Neural progenitor cell (in vitro differentiated cells): Measurements from ENCODE around the gene KCNE5. TPM values are rescaled to one million over a fixed set of nuclear protein-coding genes. Genes with fewer than 3 reads are reported as not detected.
"Not testable (repeated sequence)": the region's sequence is repeated elsewhere in the genome, so short reads cannot be mapped to it uniquely, and the experiment has no call there.

ENCODE experiments used
- DNase-seq: peaks from one replicate; pipeline ENCODE4 v3.0.0-alpha.2; 2016; ENCODE audit warnings: low spot score
- H2AFZ ChIP-seq: fragments of 200-600 bp; sonication (generic); replicated peaks from 2 replicates; pipeline ENCODE4 v1.6.1; 2016; ENCODE audit warnings: antibody characterized with exemption
- H3F3A ChIP-seq: fragments of 200-600 bp; sonication (generic); 2 replicates; pipeline ENCODE4 v1.6.1; 2016; ENCODE audit warnings: antibody characterized with exemption, low read depth
- H3K27ac ChIP-seq: fragments of 200-600 bp; sonication (generic); 2 replicates; pipeline ENCODE4 v1.5.1; 2016; ENCODE audit warnings: mild to moderate bottlenecking
- H3K27me3 ChIP-seq: fragments of 200-600 bp; sonication (generic); 2 replicates; pipeline ENCODE4 v1.6.1; 2016; ENCODE audit warnings: mild to moderate bottlenecking, moderate library complexity
- H3K36me3 ChIP-seq: fragments of 200-600 bp; sonication (generic); 2 replicates; pipeline ENCODE4 v1.5.1; 2016
- H3K4me1 ChIP-seq: fragments of 200-600 bp; sonication (generic); 2 replicates; pipeline ENCODE4 v1.6.1; 2016; ENCODE audit warnings: mixed run types
- H3K4me2 ChIP-seq: fragments of 200-600 bp; sonication (generic); 2 replicates; pipeline ENCODE4 v1.6.1; 2016
- H3K4me3 ChIP-seq: fragments of 200-600 bp; sonication (generic); 2 replicates; pipeline ENCODE4 v1.5.1; 2016
- H3K79me2 ChIP-seq: fragments of 200-600 bp; sonication (generic); 2 replicates; pipeline ENCODE4 v1.6.1; 2016; ENCODE audit warnings: low read depth
- H3K9ac ChIP-seq: fragments of 200-600 bp; sonication (generic); 2 replicates; pipeline ENCODE4 v1.6.1; 2016
- H3K9me3 ChIP-seq: fragments of 200-600 bp; sonication (generic); 2 replicates; pipeline ENCODE4 v1.5.1; 2016; ENCODE audit warnings: low read depth
- H4K20me1 ChIP-seq: fragments of 200-600 bp; sonication (generic); 2 replicates; pipeline ENCODE4 v1.6.1; 2016; ENCODE audit warnings: low read depth
- H3K27ac Mint-ChIP-seq: 3 replicates; pipeline ENCODE4 v1.8.0; 2021; ENCODE audit warnings: mixed read lengths
- H3K27me3 Mint-ChIP-seq: 2 replicates; pipeline ENCODE4 v1.8.0; 2022; ENCODE audit warnings: low read depth, mild to moderate bottlenecking, inconsistent platforms, moderate library complexity, mixed read lengths; ENCODE audit not compliant: insufficient read depth
- H3K36me3 Mint-ChIP-seq: 3 replicates; pipeline ENCODE4 v1.8.0; 2021; ENCODE audit warnings: mixed read lengths
- H3K4me1 Mint-ChIP-seq: 3 replicates; pipeline ENCODE4 v1.8.0; 2021; ENCODE audit warnings: mixed read lengths
- H3K4me3 Mint-ChIP-seq: 3 replicates; pipeline ENCODE4 v1.8.0; 2021; ENCODE audit warnings: mild to moderate bottlenecking, moderate library complexity, mixed read lengths
- H3K9me3 Mint-ChIP-seq: 3 replicates; pipeline ENCODE4 v1.8.0; 2020; ENCODE audit warnings: mixed read lengths
- EZH2 ChIP-seq: fragments of 200-600 bp; sonication (generic); IDR thresholded peaks from 2 replicates; pipeline ENCODE4 v1.6.1; 2017; ENCODE audit warnings: antibody characterized with exemption, mild to moderate bottlenecking, moderate library complexity
- EZH2phosphoT487 ChIP-seq: fragments of 200-600 bp; sonication (generic); IDR thresholded peaks from 2 replicates; pipeline ENCODE4 v1.6.1; 2017; ENCODE audit warnings: antibody characterized with exemption
- total RNA-seq: library from RNA; depleted of rRNA; stranded (reverse); fragments of >200 nt; gene quantifications from 2 replicates; pipeline ENCODE4 v1.2.3, GENCODE V29; 2015; ENCODE audit warnings: low replicate concordance
- TF ChIP-seq, protein P1 (sequence below): fragments of 200-600 bp; sonication (generic); IDR thresholded peaks from 2 replicates; pipeline ENCODE4 v1.5.1; 2017; ENCODE audit warnings: antibody characterized with exemption, mild to moderate bottlenecking

The KCNE5 gene
- total RNA-seq, 1 donor from 2014 or later = 1.3 TPM

DNA sequence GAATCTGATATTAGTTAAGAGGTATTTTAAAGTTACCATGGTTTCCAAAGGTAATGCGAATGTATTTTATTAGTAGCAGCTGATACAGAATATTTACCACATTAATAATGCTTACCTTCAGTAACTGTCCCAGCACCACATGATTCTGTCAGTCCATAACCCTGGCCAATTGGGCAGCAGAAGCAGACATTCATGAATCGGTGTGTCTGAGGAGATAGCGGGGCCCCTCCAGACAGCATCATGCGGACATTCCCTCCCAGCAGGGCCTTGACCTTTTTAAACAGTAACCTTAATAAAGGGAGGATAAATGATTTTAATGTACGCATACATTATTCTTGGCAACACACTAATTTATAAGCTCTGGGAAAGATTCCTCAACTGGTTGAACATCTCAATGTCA lies 43.0 kb upstream of the KCNE5 start:
- no peaks in the 10 kb centered on the region for H3K36me3 ChIP-seq
- H3F3A ChIP-seq = no peaks in the 10 kb centered on the region
- H3K4me3 ChIP-seq = no peak overlapping the region
- no peaks in the 10 kb centered on the region for H3K9me3 ChIP-seq
- Mint-ChIP-seq H3K9me3 (peaks cover 9% of the 10 kb centered on the region), H3K27ac (no peak overlapping the region), H3K36me3 (peaks cover 56% of the 10 kb centered on the region), H3K4me1 (no peaks in the 10 kb centered on the region), H3K4me3 (no peak overlapping the region), H3K27me3 (no peaks in the 10 kb centered on the region)
- no peak overlapping the region for H3K4me2 ChIP-seq
- H2AFZ ChIP-seq = no peak overlapping the region
- no peak overlapping the region for H3K9ac ChIP-seq
- H4K20me1 ChIP-seq = no peaks in the 10 kb centered on the region
- no peaks in the 10 kb centered on the region for H3K27me3 ChIP-seq
- TF ChIP-seq, protein P1, sequence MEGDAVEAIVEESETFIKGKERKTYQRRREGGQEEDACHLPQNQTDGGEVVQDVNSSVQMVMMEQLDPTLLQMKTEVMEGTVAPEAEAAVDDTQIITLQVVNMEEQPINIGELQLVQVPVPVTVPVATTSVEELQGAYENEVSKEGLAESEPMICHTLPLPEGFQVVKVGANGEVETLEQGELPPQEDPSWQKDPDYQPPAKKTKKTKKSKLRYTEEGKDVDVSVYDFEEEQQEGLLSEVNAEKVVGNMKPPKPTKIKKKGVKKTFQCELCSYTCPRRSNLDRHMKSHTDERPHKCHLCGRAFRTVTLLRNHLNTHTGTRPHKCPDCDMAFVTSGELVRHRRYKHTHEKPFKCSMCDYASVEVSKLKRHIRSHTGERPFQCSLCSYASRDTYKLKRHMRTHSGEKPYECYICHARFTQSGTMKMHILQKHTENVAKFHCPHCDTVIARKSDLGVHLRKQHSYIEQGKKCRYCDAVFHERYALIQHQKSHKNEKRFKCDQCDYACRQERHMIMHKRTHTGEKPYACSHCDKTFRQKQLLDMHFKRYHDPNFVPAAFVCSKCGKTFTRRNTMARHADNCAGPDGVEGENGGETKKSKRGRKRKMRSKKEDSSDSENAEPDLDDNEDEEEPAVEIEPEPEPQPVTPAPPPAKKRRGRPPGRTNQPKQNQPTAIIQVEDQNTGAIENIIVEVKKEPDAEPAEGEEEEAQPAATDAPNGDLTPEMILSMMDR = no peak
- TF ChIP-seq EZH2phosphoT487 = no peak
- TF ChIP-seq EZH2 = no peak
- no peaks in the 10 kb centered on the region for H3K4me1 ChIP-seq
- no peak for DNase-seq
- H3K27ac ChIP-seq = no peak overlapping the region
- H3K79me2 ChIP-seq = no peaks in the 10 kb centered on the region

DNA sequence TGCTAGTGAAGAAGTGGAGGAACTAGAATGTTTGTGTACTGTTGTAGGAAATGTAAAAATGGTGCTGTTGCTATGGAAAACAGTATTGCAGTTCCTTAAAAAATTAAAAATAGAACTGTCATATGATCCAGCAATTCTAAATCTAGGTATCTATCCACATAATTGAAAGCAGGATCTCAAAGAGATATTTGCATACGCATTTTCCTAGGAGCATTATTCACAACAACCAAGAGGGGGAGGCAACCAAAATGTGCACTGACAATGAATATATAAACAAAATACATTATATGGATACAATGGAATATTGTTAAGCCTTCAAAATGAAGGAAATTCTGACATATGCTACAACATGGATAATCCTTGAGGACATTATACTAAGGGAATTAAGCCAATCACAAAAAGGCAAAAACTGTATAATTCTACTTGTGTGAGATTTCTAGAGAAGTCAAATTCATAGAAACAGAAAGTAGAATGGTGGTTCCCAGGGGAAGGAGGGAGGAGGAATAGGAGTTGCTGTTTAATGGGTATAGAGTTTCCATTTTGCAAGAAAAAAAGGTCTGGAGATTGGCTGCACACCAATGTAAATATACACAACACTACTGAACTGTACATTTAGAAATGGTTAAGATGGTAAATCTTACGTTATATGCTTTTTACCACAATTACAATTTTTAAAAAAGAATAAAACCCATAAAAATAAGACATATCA lies 35.6 kb upstream of the KCNE5 start:
- Histone ChIP-seq H2AFZ (no peak overlapping the region), H3K9ac (no peak overlapping the region), H4K20me1 (no peaks in the 10 kb centered on the region), H3F3A (no peaks in the 10 kb centered on the region), H3K36me3 (no peaks in the 10 kb centered on the region), H3K79me2 (no peaks in the 10 kb centered on the region), H3K4me1 (no peaks in the 10 kb centered on the region), H3K4me2 (no peak overlapping the region), H3K4me3 (no peak overlapping the region), H3K27ac (no peak overlapping the region), H3K27me3 (no peaks in the 10 kb centered on the region), H3K9me3 (no peaks in the 10 kb centered on the region)
- no peaks in the 10 kb centered on the region for H3K9me3 Mint-ChIP-seq
- no peaks in the 10 kb centered on the region for H3K4me1 Mint-ChIP-seq
- TF ChIP-seq EZH2phosphoT487 (no peak), EZH2 (no peak)
- no peak overlapping the region for H3K27ac Mint-ChIP-seq
- peaks cover 56% of the 10 kb centered on the region for H3K36me3 Mint-ChIP-seq
- no peaks in the 10 kb centered on the region for H3K27me3 Mint-ChIP-seq
- DNase-seq = no peak
- no peak overlapping the region for H3K4me3 Mint-ChIP-seq

DNA sequence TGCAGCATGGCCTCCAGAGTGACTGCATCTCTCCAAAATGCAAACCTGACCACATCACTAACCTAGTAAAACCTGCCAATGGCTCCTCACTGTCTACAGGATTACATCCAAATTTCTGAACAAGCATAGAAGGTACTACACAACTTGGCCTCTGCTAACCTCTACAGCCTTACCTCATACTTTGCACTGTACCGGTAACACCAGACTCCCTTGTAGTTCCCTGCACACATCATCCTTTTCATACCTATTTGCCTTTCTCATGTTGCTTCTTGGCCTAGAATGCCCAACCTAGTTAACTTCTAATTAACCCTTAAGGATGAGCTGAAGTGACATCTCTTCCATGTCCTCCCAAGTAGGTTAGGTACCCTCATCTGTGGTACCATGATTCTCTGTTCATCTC lies 33.4 kb upstream of the KCNE5 start:
- no peak overlapping the region for H2AFZ ChIP-seq
- no peaks in the 10 kb centered on the region for H3K9me3 ChIP-seq
- H3K9ac ChIP-seq = no peak overlapping the region
- H3K4me3 ChIP-seq = no peak overlapping the region
- Mint-ChIP-seq H3K4me1 (no peaks in the 10 kb centered on the region), H3K27ac (no peak overlapping the region), H3K4me3 (no peak overlapping the region), H3K9me3 (no peaks in the 10 kb centered on the region), H3K27me3 (no peaks in the 10 kb centered on the region), H3K36me3 (peaks cover 58% of the 10 kb centered on the region)
- H3K27ac ChIP-seq = no peak overlapping the region
- H3K4me2 ChIP-seq = no peak overlapping the region
- H4K20me1 ChIP-seq = no peaks in the 10 kb centered on the region
- no peaks in the 10 kb centered on the region for H3F3A ChIP-seq
- TF ChIP-seq EZH2phosphoT487 (no peak), EZH2 (no peak)
- TF ChIP-seq, protein P1 = no peak
- H3K79me2 ChIP-seq = no peaks in the 10 kb centered on the region
- no peaks in the 10 kb centered on the region for H3K27me3 ChIP-seq
- DNase-seq = no peak
- H3K4me1 ChIP-seq = no peaks in the 10 kb centered on the region
- no peaks in the 10 kb centered on the region for H3K36me3 ChIP-seq

DNA sequence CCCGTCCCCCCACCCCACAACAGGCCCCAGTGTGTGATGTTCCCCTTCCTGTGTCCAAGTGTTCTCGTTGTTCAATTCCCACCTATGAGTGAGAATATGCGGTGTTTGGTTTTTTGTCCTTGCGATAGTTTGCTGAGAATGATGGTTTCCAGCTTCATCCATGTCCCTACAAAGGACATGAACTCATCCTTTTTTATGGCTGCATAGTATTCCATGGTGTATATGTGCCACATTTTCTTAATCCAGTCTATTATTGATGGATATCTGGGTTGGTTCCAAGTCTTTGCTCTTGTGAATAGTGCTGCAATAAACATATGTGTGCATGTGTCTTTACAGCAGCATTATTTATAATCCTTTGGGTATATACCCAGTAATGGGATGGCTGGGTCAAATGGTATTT lies 32.4 kb upstream of the KCNE5 start:
- not testable (repeated sequence) for H3K9me3 Mint-ChIP-seq, H4K20me1 ChIP-seq, H3K4me2 ChIP-seq, H3K9ac ChIP-seq, H3K36me3 ChIP-seq, H2AFZ ChIP-seq, H3K4me1 Mint-ChIP-seq, H3K27ac ChIP-seq, H3K27me3 ChIP-seq, H3K4me3 Mint-ChIP-seq, DNase-seq, H3K4me1 ChIP-seq, H3K4me3 ChIP-seq, H3K9me3 ChIP-seq, H3K79me2 ChIP-seq, H3K27me3 Mint-ChIP-seq, H3F3A ChIP-seq, H3K27ac Mint-ChIP-seq
- peaks cover 50% of the 10 kb centered on the region for H3K36me3 Mint-ChIP-seq
